ENCODE data around the gene TSPAN32. TPM values are rescaled to one million over a fixed set of nuclear protein-coding genes. Genes with fewer than 3 reads are reported as not detected.

TSPAN32 gene
- total RNA-seq, 2 experiments from 2014 or later, result 0.69 to 2.0 TPM

- POLR2A ChIA-PET, result interaction anchor here (0.7 kb wide), 1 partner anchor 50 kb away, joined by 8 read pairs; no protein-coding TSS in a partner anchor
- Histone ChIP-seq H3K27ac (ENCODE audit: low read depth, low read length, poor library complexity, severe bottlenecking) (no peak overlapping the region), H4K20me1 (ENCODE audit: insufficient read depth, low read length) (no peaks in the 10 kb centered on the region), H3K9me2 (ENCODE audit: insufficient read depth, low read length) (no peaks in the 10 kb centered on the region), H2AFZ (ENCODE audit: low read length) (no peak overlapping the region), H3K4me2 (ENCODE audit: low read length) (no peak overlapping the region), H3K4me1 (ENCODE audit: insufficient read depth, low read length, poor library complexity, severe bottlenecking) (no peaks in the 10 kb centered on the region), H3K36me3 (ENCODE audit: insufficient read depth, low read length) (no peaks in the 10 kb centered on the region), H3K79me2 (ENCODE audit: insufficient read depth, low read depth, low read length) (no peaks in the 10 kb centered on the region), H3K4me3 (ENCODE audit: low read depth, low read length, poor library complexity, severe bottlenecking) (no peak overlapping the region), H3K9me3 (ENCODE audit: low read length) (no peaks in the 10 kb centered on the region)
- intact Hi-C loops (cut with micrococcal nuclease; ENCODE audit: unreplicated experiment), result no loop called here
- no peak for DNase-seq (ENCODE audit: low spot score)
- CTCF ChIA-PET (ENCODE audit: unreplicated experiment), result no interaction called here
- no peak for TF ChIP-seq EZH2phosphoT487 (IDR thresholded peaks at IDR 0.05; ENCODE audit: borderline replicate concordance, low read depth, low read length)
- TF ChIP-seq, protein P1, sequence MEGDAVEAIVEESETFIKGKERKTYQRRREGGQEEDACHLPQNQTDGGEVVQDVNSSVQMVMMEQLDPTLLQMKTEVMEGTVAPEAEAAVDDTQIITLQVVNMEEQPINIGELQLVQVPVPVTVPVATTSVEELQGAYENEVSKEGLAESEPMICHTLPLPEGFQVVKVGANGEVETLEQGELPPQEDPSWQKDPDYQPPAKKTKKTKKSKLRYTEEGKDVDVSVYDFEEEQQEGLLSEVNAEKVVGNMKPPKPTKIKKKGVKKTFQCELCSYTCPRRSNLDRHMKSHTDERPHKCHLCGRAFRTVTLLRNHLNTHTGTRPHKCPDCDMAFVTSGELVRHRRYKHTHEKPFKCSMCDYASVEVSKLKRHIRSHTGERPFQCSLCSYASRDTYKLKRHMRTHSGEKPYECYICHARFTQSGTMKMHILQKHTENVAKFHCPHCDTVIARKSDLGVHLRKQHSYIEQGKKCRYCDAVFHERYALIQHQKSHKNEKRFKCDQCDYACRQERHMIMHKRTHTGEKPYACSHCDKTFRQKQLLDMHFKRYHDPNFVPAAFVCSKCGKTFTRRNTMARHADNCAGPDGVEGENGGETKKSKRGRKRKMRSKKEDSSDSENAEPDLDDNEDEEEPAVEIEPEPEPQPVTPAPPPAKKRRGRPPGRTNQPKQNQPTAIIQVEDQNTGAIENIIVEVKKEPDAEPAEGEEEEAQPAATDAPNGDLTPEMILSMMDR (conservative IDR thresholded peaks at IDR 0.05; ENCODE audit: low read length), result no peak
- BruUV-seq (replicated peaks), result no TSS peak
These were observed 12.3 kb downstream of the TSPAN32 start for GRCh38 chr11:2314136-2314524.

DNA sequence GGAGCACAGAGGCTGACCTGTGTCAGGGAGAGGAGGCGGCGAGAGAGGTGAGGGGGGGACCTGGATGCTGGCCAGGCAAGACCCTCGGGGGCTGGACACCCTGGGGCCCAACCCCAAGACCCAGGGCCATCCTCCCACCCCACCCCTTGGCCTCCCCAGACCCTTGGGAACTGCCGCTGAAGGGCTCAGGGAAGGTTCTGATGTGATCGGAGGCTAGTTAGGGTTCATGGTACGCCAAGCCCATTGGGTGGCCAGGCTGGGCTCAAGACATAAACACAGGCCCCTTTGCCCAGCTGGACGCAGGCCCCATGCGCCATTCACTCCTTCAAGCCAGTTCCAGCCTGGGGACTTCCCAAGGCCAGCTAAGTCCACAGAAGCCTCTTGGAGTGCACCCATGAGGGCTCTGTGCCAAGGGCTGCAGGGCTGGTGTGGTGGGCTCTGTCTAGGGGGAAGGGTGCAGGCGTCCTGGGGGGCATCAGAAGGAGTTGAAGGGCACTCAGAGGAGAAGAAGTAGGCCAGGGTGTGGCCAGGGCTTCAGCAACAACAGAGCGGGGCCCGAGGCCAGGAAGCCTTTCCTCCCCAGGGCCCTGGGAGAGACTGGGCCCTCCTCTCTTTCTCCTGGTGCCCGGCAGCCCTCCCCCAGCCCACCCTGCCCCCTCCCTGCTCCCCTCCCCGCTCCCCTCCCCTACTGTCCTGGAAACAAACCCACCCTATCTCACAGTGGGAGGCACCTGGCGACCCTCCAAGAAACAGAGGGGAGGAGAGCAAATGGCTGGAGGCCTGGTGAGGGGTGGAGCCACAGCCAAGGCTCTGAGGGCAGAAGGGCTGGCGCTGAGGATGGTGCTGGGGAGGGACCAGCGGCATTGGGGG, 12.9 kb downstream of the TSPAN32 start:
- H3K4me2 ChIP-seq (ENCODE audit: low read length), result no peak overlapping the region
- ChIA-PET POLR2A (interaction anchor here (0.7 kb wide), 1 partner anchor 49 kb away, joined by 8 read pairs; no protein-coding TSS in a partner anchor), CTCF (ENCODE audit: unreplicated experiment) (interaction anchor here (0.6 kb wide), 1 partner anchor 76 kb away, joined by 3 read pairs; no protein-coding TSS in a partner anchor)
- no peaks in the 10 kb centered on the region for H3K79me2 ChIP-seq (ENCODE audit: insufficient read depth, low read depth, low read length)
- H3K4me1 ChIP-seq (ENCODE audit: insufficient read depth, low read length, poor library complexity, severe bottlenecking), result no peaks in the 10 kb centered on the region
- no peak overlapping the region for H2AFZ ChIP-seq (ENCODE audit: low read length)
- H3K27ac ChIP-seq (ENCODE audit: low read depth, low read length, poor library complexity, severe bottlenecking), result no peak overlapping the region
- TF ChIP-seq EZH2phosphoT487 (IDR thresholded peaks at IDR 0.05; ENCODE audit: borderline replicate concordance, low read depth, low read length), result no peak
- TF ChIP-seq, protein P1 (conservative IDR thresholded peaks at IDR 0.05; ENCODE audit: low read length), result no peak
- H3K9me2 ChIP-seq (ENCODE audit: insufficient read depth, low read length), result no peaks in the 10 kb centered on the region
- H4K20me1 ChIP-seq (ENCODE audit: insufficient read depth, low read length), result no peaks in the 10 kb centered on the region
- H3K9me3 ChIP-seq (ENCODE audit: low read length), result no peaks in the 10 kb centered on the region
- DNase-seq (ENCODE audit: low spot score), result no peak
- no peak overlapping the region for H3K4me3 ChIP-seq (ENCODE audit: low read depth, low read length, poor library complexity, severe bottlenecking)
- H3K36me3 ChIP-seq (ENCODE audit: insufficient read depth, low read length), result no peaks in the 10 kb centered on the region
- intact Hi-C loops (cut with micrococcal nuclease; ENCODE audit: unreplicated experiment), result no loop called here
- no TSS peak for BruUV-seq (replicated peaks)
